GM21737 (cell line): ENCODE measurements around the gene COMMD7.

Experiments
- ATAC-seq: cut with Tn5 transposase; IDR thresholded peaks from one replicate; pipeline ENCODE4 v1.9.1; 2021; ENCODE audit warnings: mild to moderate bottlenecking, moderate library complexity; ENCODE audit not compliant: unreplicated experiment

Gene COMMD7

DNA sequence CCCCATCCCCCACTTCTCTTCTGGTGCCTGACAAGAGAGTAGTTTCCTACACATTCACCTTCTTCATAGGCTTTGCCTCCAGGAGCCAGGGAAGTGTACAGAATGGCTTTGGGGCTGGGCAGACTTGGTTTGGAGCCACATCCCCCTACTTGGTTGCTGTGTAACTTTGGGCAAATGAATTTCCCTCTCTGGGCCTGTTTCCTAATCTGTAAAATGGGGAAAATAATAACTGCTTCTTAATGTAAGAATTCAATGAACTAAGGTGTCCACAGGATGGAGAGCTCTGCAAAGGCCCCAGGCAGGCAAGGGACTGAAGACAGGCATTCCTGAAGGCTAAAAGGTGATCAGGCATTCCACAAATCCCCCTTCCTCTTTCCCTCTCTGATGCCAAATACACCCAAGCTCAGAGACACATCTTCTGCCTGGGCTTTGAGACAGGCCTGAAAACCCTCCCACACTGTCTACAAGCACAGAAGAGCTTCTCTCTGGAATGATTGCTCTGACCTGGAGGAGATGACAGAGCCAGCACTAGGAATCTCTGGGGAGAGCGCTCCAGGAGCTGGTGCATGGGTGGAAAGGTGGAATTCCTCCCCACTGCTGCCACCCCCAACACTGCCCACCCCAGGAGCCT lies 62.6 kb downstream of the COMMD7 start:
- no peak for ATAC-seq

DNA sequence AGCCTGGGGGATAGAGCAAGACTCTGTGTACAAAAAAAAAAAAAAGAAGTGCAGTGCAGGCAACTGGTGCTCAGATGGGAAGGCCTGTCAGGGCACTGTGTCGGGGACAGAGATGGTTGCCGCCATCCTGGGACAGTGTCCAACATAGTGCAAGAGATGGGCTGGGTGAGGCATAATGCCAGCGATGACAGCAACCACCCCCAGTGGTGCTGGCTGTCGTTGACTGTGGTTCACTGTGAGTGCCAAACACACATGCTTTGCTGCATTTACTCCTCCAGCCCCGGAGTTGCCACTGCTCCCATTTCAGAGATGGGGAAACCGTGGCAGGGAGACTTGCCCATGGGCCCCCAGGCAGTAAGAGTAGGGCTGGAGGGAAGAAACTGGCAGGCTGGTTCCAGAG lies 64.3 kb downstream of the COMMD7 start:
- no peak for ATAC-seq

DNA sequence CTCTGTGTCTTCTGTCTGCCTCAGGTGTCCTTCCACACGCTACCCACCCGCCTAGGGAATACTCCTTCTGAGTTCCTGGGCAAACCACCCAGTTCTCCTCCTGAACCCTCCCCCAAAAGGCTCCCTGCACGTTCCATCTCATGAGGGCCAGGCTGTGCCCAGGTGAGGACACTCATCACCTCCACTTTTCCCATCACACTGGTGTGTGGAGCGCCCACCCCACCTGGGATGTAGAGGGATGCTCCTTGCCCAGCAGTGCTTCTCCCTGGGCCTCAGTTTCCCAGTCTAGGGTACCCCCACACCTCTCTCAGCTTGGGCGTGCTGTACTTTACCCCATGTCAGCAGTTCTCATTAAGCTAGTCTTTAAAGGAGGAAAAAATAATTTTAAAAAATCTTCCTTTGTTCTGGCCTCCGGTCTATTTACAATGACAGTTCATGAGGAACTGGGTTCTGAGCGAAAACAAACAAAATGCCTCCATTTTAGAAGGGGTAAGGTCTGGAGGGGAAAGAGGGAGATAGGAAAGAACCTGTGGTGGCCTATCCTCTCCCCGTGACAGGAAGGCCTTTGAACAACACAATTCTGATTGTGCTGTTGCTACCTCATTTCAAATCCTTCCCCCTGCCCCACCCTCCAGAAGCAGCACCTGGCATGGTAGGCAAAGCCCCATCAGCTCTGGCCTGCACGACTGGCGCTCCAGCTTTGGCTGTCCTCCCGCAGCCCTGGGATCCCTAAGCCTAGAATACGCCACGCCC lies 67.9 kb downstream of the COMMD7 start:
- ATAC-seq, result no peak

DNA sequence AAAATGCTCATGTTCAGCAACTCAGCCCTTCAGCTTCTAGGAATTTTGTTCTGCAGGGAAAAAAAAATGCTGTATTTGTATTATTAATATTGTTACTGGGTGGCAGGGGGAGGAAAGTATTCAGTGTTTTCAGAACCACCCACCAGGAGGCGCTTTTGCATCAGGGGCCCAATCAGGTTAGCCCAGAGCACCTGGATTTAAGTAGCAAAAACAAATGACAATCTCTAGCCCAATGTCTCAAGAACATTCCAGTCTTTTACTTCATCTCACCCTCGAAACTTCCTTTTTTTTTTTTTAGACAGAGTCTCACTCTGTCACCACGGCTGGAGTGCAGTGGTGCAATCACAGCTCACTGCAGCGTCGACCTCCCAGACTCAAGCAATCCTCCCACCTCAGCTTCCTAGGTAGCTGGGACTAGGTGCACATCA lies 68.9 kb downstream of the COMMD7 start:
- ATAC-seq, result no peak

DNA sequence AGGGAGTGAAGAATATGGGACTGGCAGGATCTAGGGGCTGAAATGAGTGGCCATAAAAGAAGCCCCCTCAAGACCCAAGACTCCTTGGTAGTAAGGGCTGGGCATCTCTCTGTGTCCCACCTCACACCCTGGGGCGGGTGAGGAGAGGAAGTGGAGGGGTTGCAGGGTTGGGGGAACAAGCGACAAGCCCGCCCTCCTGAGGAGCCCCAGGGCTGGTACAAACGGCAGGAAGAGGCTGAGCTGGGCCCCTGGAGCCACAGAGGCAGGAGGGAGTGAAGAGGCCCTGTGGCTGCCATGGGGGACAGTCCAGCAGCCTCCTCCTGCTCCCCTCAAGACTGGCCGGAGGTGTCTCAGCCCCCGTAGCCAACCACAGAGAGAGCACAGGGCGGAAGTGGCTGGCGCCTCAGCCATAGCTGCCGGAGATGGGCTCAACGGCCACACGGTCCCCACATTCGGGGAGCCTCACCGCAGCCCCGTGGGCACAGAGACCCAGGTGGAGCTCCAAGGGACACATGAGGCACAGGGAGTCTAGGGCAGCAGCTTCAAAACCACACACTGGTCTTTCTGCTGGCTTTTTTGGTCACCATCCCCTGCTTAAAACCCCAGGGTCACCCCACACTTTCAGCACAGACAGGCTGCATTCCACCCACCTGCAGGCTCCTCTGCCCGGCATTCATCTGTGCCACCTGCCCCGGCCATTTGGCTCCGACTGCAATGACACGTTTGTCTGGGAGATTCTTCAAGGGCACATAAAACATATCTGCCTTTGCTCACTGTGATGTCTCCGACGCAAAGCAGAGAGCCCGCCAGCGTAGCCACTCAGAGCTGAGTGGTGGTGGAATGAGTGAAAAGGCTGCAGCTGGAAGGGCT lies 70.0 kb downstream of the COMMD7 start:
- peak; percentile 63 for ATAC-seq

DNA sequence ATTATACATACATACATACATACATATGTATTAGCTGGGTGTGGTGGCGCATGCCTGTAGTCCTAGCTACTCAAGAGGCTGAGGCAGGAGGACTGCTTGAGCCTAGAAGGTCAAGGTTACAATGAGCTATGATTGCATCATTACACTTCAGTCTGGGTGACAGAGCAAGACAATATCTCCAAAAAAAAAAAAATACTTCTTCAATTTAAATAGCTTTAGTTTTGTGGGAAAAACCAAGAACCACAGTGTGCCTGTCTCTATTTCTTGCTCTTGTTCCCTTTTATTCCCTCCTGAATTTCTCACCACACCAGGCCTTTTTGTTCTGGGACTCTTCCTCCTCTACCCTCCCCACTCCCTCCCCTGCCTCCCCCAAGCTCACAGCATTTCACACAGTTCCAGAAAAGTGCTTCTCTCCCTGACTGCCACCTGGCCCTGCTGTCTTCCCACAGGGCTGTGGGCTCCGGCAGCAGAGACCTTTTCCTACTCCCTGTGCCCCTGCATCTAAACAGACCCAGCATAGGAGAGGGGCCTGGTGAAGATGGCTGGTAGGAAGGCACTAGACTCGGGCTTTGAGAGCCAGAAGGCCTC lies 70.8 kb downstream of the COMMD7 start:
- ATAC-seq, result peak; percentile 9

DNA sequence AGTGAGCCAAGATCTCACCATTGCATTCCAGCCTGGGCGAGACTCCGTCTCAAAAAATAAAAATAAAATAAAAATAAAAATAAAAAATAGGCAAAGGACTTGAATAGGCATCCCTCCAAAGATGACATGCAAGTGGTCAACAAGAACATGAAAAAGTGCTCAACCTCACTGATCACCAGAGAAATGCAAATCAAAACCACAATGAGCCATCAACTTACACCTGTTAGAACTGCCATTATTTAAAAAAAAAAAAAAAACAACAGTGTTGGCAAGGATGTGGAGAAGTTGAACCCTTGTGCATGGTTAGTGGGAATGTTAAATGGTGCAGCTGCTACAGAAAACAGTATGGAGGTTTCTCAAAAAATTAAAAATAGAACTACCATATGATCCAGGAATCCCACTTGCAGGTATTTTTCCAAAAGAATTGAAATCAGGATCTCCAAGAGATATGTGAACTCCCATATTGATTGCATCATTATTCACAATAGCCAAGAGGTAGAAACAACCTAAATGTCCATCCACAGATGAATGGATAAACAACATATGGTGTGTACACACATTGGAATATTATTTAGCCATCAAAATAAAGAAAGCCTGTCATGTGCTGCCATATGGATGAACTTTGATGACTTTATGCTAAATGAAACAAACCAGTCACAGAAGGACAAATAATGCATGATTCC lies 72.4 kb downstream of the COMMD7 start:
- ATAC-seq, result no peak

DNA sequence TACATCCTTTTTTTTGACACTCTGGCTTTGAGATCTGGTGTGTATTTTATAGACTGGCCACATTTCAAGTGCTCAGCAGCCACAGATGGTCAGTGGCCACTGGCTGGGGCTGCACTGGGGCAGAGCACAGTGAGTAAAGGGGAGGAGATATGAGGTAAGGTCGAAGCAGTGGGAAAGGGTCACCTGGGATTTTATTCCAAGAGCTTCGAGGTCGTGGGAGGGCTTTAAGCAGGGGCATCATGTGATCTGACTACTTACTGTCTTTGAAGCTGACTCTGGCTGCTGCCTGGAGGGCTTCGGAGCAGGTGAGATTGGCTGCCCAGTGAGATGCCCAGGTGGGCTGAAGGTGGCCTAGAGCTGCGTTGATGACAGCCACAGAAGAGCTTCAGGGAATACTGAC lies 76.2 kb downstream of the COMMD7 start:
- ATAC-seq, result no peak

DNA sequence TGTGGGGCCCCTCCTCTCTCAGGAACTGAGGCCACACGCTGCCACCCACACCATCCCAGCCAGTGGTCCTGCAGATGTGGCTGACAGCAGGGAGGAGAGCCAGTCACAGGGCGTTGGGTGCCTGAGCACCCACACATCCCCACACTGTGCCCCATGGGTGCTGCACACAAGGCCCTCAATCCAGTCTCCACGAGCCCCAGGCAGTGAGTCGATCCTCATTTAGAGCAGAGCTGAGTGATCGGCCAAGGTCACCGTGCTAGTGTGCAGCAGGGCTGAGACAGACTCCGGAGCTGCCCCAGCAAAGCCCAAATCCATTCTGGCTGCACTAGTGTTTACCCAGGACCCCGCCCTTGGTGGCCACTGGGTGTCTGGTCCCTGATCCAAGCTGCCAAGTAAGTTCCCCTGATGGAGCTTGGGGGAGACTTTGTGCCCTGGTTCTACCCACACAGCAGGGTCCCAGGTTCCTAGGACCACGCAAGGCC lies 78.5 kb downstream of the COMMD7 start:
- no peak for ATAC-seq

DNA sequence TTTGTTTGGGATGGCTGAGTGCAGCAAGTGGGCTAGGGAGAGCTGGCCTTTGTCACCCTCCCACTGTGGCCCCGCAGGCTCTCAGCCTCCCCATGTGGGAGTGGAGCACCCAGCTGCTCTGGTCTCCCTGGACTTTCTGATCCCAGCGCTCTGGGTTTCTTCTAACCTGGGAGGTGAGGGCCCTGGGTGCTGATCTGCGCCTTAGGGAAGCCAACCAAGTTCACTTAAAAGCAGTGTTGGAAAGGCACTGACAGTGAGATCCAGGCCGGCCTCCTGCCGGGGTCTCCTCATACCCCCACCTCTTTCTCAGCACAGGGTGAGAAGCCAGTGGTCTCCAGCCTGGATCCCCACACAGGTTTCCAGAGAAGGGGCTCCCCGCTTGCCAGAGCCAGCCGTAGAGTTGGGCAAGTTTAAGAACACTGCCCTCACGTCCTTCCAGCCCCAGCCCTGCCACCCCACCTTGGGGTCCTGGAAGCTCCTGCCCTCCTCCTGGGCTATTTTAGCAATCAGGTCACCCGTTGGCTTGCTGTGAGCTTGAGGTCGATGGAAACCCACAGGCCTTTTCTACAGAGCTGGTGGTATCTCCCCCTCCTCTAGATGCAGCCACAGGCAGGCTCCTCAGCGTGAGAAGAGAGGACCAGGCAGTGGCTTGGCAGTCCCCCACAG lies 79.1 kb downstream of the COMMD7 start:
- ATAC-seq, result no peak

DNA sequence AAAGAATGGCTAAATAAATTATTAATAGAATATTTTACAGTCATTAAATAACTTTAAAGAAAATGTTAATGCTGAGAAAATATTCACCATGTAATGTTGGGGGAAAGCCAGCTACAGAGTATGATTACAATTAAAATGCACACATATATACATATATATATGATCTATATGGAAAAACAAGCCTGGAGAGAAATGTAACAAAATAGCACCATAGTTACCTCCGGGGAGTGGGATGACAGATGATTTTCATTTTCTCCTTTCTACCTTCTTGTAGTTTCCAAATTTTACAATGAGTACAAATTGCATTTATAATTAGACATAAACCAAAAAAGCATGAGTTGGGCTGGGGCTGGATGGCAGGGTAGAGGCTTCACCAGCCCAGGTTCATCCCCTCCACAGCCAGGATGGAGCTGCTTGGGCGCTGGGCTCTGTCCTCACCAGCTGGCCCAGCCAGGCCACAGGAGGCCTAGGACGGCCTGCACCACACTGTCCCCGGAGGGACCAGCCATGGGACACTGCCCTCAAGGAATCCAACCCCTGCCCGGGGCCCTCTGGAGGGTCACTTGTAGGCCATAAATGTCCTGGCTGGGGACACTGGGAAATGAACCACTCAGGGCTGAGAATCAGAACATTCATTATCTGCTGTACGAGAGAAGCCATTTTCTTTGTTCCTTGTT lies 79.8 kb downstream of the COMMD7 start:
- ATAC-seq, result no peak

DNA sequence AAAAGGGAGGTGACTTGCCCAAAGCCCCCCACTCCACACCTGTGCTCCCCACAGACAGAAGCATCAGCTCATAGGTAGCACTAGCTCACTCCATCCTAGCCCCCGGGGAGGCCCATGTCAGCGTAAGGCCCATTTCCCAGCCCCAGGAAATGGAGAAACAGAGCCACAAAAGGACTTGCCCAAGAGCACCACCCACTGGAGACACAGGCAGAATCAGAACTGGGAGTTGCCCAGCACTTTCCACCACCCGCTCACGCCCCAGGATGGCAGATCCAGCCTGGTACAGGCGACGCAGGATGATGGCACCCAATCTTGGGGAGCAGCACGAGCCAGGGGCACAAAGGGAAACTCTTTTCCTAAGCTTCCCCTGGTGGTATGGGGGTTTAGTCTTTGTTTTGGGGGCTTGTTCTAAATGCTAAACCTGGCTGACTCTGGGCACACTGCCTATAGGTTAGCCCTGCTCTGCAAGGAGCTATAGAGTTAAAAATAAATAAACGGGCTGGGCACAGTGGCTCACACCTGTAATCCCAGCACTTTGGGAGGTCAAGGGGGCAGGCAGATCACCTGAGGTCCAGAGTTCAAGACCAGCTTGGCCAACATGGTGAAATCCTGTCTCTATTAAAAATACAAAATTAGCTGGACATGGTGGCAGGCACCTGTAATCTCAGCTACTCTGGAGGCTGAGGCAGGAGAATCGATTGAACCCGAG lies 81.3 kb downstream of the COMMD7 start:
- no peak for ATAC-seq

DNA sequence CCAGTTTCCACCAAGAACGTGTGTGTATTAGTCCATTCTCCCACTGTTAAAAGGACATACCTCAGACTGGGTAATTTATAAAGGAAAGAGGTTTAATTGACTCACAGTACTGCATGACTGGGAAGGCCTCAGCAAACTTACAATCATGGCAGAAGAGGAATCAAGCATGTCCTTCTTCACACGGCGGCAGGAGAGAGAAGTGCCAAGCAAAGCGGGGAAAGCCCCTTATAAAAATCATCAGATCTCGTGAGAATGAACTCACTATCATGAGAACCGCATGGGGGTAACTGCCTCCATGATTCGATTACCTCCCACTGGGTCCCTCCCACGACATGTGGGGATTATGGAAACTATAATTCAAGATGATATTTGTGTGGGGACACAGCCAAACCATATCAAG lies 82.6 kb downstream of the COMMD7 start:
- ATAC-seq, result no peak

DNA sequence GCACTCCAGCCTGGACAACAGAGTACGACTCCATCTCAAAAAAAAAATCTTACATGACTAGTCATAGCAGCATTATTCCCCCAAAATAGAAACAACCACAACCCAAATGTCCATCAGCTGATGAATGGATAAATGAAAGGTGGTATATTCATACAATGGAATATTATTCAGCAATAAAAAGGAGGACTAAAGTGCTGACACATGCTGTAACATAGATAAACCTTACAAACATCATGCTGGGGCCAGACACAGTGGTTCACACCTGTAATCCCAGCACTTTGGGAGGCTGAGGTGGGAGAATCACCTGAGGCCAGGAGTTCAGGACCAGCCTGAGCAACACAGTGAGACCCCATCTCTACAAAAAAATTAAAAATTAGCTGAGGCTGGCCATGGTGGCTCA lies 86.4 kb downstream of the COMMD7 start:
- ATAC-seq, result no peak

DNA sequence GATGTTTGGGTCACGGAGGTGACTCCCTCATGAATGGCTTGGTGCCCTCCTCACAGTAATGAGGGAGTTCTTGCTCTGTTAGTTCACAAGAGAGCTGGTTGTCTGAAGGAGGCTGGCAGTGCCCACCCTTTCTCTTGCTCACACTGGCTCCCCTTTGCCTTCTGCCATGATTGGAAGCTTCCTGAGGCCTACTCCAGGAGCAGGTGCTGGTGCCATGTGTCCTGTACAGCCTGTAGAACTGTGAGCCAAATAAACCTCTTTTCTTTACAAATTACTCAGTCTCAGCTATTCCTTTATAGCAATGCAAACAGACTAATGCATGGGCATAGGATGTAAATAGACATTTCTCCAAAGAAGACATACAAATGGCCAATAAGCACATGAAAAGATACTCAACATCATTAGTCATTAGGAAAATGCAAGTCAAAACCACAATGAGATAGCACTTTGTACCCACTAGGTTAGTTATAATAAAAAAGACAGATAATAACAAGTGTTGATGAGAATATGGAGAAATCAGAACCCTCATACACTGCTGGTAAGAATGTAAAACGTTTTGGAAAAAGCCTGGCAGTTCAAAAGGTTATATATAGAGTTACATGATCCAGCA lies 87.3 kb downstream of the COMMD7 start:
- no peak for ATAC-seq

DNA sequence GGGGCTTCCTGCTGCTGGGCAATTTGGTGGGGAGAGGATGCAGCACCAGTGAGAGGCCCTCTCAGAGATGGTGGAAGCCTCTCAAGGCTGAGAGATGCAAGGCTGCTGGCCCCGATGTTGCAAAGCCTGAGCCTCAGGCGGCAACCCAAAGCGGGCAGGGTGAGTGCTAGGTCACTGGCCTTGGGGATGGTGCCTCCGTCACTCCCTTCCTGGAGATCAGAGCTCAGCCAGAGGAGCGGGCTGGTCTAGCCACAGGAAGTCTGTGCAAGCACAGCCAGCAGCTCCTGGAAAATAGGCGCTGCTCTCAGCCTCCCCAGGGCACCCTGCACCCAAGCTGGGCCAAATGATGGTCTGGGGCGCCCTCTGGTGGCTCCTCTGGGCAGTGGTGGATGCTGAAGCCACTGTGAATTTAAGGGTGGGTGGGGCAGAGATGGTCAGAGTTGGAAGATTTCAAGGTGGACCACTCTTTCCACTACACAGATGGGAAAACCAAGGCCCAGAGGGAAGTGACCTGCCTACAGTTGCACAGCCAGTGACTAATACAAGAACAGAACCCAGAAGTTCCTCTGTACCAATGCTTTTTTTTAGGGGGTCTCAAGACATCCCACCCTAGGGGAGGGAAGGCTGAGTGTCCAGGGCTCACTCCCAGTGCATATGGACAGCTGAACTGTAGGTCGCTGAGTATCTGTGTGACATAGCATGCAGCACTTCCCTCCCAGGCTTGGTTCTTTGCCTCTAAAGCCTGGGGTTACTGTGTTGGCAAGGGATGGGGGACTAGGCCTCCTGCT lies 90.3 kb downstream of the COMMD7 start:
- ATAC-seq, result no peak
